Chondrocyte (in vitro differentiated cells): Measurements from ENCODE around the gene RAB14. TPM values are rescaled to one million over a fixed set of nuclear protein-coding genes. Genes with fewer than 3 reads are reported as not detected.

Experiments
- DNase-seq: peaks from one replicate; pipeline ENCODE4 v3.0.0; 2021; ENCODE audit warnings: mixed read lengths, low spot score
- H3K27ac Mint-ChIP-seq: one replicate; pipeline ENCODE4 v1.8.0; 2021; ENCODE audit warnings: mild to moderate bottlenecking, moderate library complexity, mixed read lengths; ENCODE audit not compliant: unreplicated experiment
- H3K27me3 Mint-ChIP-seq: 2 replicates; pipeline ENCODE4 v1.8.0; 2021; ENCODE audit warnings: low read depth, mixed read lengths
- H3K36me3 Mint-ChIP-seq: 2 replicates; pipeline ENCODE4 v1.8.0; 2021; ENCODE audit warnings: low read depth, mixed read lengths
- H3K4me1 Mint-ChIP-seq: 2 replicates; pipeline ENCODE4 v1.8.0; 2021; ENCODE audit warnings: low read depth, mild to moderate bottlenecking, mixed read lengths
- H3K4me3 Mint-ChIP-seq: one replicate; pipeline ENCODE4 v1.8.0; 2021; ENCODE audit warnings: mild to moderate bottlenecking, moderate library complexity, mixed read lengths; ENCODE audit not compliant: unreplicated experiment
- H3K9me3 Mint-ChIP-seq: 2 replicates; pipeline ENCODE4 v1.8.0; 2021; ENCODE audit warnings: low read depth, mixed read lengths
- total RNA-seq: library from RNA; stranded (reverse); gene quantifications from 3 replicates; pipeline ENCODE4 v1.2.1, GENCODE V29; 2021
- TF ChIP-seq, protein P1 (sequence below): fragments of 200-600 bp; sonication (generic); IDR thresholded peaks from 2 replicates; pipeline ENCODE4 v1.5.0; 2021; ENCODE audit warnings: antibody characterized with exemption, mild to moderate bottlenecking, moderate library complexity

The RAB14 gene
- total RNA-seq, 1 donor from 2014 or later: 64.3 TPM

DNA sequence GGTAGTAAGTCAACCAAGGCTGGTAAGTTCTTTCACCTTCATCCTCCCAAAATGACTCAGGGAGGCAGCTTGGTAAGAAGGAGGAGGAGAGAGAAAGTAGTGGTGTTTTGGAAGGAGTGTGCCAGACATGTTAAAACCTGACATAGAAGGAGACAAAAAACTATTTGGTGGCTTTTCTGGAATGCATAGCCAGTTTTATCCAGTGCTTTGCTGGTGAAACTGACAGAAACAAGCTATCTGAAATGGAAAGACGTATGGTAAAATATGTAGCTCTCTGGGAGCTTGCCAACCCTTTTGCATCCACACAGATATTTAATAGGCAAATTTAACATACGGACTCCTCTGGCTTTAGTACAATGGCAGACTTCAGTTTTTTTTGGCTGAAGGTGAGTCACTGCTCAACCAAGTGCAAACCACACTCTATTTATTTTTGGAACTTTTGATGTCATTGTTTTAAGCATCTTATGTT lies 45.4 kb downstream of the RAB14 start:
- Mint-ChIP-seq H3K36me3 (peaks cover 11% of the 10 kb centered on the region), H3K4me1 (peaks cover 21% of the 10 kb centered on the region), H3K4me3 (no peak overlapping the region), H3K9me3 (no peaks in the 10 kb centered on the region), H3K27me3 (no peaks in the 10 kb centered on the region), H3K27ac (peak overlapping the region; percentile 92)
- DNase-seq: no peak
- TF ChIP-seq, protein P1, sequence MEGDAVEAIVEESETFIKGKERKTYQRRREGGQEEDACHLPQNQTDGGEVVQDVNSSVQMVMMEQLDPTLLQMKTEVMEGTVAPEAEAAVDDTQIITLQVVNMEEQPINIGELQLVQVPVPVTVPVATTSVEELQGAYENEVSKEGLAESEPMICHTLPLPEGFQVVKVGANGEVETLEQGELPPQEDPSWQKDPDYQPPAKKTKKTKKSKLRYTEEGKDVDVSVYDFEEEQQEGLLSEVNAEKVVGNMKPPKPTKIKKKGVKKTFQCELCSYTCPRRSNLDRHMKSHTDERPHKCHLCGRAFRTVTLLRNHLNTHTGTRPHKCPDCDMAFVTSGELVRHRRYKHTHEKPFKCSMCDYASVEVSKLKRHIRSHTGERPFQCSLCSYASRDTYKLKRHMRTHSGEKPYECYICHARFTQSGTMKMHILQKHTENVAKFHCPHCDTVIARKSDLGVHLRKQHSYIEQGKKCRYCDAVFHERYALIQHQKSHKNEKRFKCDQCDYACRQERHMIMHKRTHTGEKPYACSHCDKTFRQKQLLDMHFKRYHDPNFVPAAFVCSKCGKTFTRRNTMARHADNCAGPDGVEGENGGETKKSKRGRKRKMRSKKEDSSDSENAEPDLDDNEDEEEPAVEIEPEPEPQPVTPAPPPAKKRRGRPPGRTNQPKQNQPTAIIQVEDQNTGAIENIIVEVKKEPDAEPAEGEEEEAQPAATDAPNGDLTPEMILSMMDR: no peak

DNA sequence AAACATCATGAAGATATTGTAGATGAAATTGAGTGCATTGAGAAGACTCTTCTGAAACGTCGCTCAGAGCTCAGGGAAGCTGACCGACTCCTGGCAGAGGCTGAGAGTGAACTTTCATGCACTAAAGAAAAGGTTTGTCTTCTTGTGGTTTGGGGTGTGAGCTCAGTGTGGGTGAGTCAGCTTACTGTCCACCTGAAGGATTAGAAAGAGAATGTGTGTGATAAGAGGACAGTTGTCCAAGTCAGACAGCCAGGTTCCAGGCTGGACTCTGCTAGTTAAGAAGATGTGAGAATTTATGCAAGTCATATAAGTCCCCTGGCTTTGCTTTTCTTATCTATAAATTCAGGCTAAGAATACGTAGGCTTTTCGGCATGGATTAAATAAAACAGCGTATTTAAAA lies 46.9 kb downstream of the RAB14 start:
- Mint-ChIP-seq H3K36me3 (peaks cover 12% of the 10 kb centered on the region), H3K27ac (no peak overlapping the region), H3K4me3 (no peak overlapping the region), H3K27me3 (no peaks in the 10 kb centered on the region), H3K9me3 (no peaks in the 10 kb centered on the region), H3K4me1 (peaks cover 17% of the 10 kb centered on the region)
- no peak for DNase-seq
- TF ChIP-seq, protein P1: no peak

DNA sequence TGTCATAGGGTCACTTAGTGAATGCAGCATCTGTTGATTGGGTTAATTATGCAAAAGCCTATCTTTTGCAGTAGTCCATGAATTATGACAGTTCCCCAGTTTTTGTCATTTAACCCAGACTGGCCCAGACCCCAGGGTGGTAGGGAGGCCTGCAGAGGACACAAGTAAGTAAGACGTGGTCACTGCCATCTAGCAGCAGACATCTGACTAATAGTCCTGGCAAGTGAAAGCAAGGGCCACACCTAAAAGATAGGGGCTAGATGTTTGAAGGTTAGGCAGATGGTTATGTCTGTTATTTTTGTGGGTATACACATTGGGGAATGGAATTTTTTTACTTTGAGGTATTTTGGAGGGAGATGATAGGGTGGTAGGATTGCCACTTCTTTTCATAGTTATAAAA lies 48.0 kb downstream of the RAB14 start:
- DNase-seq: no peak
- Mint-ChIP-seq H3K27ac (no peak overlapping the region), H3K4me1 (peaks cover 17% of the 10 kb centered on the region), H3K36me3 (peaks cover 10% of the 10 kb centered on the region), H3K9me3 (no peaks in the 10 kb centered on the region), H3K27me3 (no peaks in the 10 kb centered on the region), H3K4me3 (no peak overlapping the region)
- TF ChIP-seq, protein P1: no peak

DNA sequence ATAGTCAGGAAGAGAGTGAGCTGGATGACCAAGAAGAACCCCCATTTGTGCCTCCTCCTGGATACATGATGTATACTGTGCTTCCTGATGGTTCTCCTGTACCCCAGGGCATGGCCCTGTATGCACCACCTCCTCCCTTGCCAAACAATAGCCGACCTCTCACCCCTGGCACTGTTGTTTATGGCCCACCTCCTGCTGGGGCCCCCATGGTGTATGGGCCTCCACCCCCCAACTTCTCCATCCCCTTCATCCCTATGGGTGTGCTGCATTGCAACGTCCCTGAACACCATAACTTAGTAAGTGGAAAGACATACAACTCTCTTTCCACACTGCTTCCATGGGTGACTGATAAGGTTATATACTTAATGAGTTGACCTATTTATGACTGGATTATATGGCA lies 51.5 kb downstream of the RAB14 start:
- no peaks in the 10 kb centered on the region for H3K27me3 Mint-ChIP-seq
- TF ChIP-seq, protein P1: no peak
- no peak overlapping the region for H3K27ac Mint-ChIP-seq
- peaks cover 5% of the 10 kb centered on the region for H3K4me1 Mint-ChIP-seq
- no peaks in the 10 kb centered on the region for H3K9me3 Mint-ChIP-seq
- no peak overlapping the region for H3K4me3 Mint-ChIP-seq
- peaks cover 19% of the 10 kb centered on the region for H3K36me3 Mint-ChIP-seq
- no peak for DNase-seq

DNA sequence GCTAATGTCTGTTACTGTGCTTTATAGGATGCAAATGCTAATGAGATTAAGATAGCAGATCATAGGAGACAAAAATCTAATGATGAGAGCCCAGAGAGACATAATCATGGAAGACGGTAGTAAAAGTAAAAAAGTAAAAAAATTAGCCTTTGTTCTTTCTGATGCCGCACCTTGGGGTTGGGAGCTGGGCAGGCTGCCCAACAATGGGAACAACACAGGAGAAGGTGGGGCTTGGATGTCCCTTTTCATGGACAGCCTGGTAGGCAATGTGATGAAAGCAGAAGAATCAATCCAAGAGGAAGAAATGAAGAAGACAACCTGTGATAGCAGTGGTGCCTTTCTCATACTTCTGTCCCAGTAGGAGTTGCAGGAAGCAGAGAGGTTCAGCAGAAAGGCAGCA lies 57.2 kb downstream of the RAB14 start:
- DNase-seq: no peak
- no peaks in the 10 kb centered on the region for H3K9me3 Mint-ChIP-seq
- TF ChIP-seq, protein P1: no peak
- no peaks in the 10 kb centered on the region for H3K27me3 Mint-ChIP-seq
- H3K36me3 Mint-ChIP-seq: peaks cover 41% of the 10 kb centered on the region
- H3K27ac Mint-ChIP-seq: no peak overlapping the region
- no peaks in the 10 kb centered on the region for H3K4me1 Mint-ChIP-seq
- no peak overlapping the region for H3K4me3 Mint-ChIP-seq
